Tibial nerve (tissue), 4 donors: ENCODE measurements around the gene DHRS1. TPM values are rescaled to one million over a fixed set of nuclear protein-coding genes. Genes with fewer than 3 reads are reported as not detected.

Experiments
- total RNA-seq, 4 donors: library from RNA; depleted of rRNA; stranded (reverse); fragments of >200 nt; gene quantifications; one replicate each; pipeline ENCODE4 v1.1.0, GENCODE V29; 2016

DHRS1 gene
- total RNA-seq, 4 donors from 2014 or later: 15.7 to 43.5 (median 22.6) TPM

Other genes starting within 250 kb of the DHRS1 start
- gene CARMIL3, start 247.8 kb downstream of the DHRS1 start, total RNA-seq: under 1 TPM in 3 of 4 donors, not detected in 1; 0.42 to 0.60 (median 0.44) TPM
- not detected for gene CPNE6, start 228.2 kb downstream of the DHRS1 start, total RNA-seq
- gene PCK2, start 205.5 kb downstream of the DHRS1 start, total RNA-seq: 10 to 100 TPM; 28.9 to 49.2 (median 34.3) TPM
- 100 to 1,000 TPM in 2 of 4 donors, 10 to 100 TPM in 2; 68.9 to 126 (median 98.9) TPM for gene DCAF11, start 185.0 kb downstream of the DHRS1 start, total RNA-seq
- gene NRL, start 184.8 kb downstream of the DHRS1 start, total RNA-seq: 1 to 10 TPM; 4.8 to 7.0 (median 5.9) TPM
- gene FITM1, start 169.1 kb downstream of the DHRS1 start, total RNA-seq: 1 to 10 TPM in 1 of 4 donors, under 1 TPM in 1, not detected in 2; 0.78 to 1.3 TPM
- 100 to 1,000 TPM in 3 of 4 donors, 10 to 100 TPM in 1; 96.9 to 130 (median 110) TPM for gene PSME1, start 163.6 kb downstream of the DHRS1 start, total RNA-seq
- 10 to 100 TPM in 2 of 4 donors, 1 to 10 TPM in 2; 9.2 to 22.7 (median 14.4) TPM for gene EMC9, start 158.2 kb downstream of the DHRS1 start, total RNA-seq
- 10 to 100 TPM; 33.7 to 64.0 (median 51.9) TPM for gene PSME2, start 153.2 kb downstream of the DHRS1 start, total RNA-seq
- gene RNF31, start 152.3 kb downstream of the DHRS1 start, total RNA-seq: 100 to 1,000 TPM in 1 of 4 donors, 10 to 100 TPM in 3; 33.5 to 112 (median 72.9) TPM
- gene IRF9, start 138.5 kb downstream of the DHRS1 start, total RNA-seq: 100 to 1,000 TPM in 1 of 4 donors, 10 to 100 TPM in 3; 55.7 to 106 (median 65.8) TPM
- 10 to 100 TPM in 3 of 4 donors, 1 to 10 TPM in 1; 6.5 to 25.5 (median 16.3) TPM for gene REC8, start 127.7 kb downstream of the DHRS1 start, total RNA-seq
- 10 to 100 TPM; 19.4 to 88.5 (median 26.9) TPM for gene IPO4, start 111.0 kb downstream of the DHRS1 start, total RNA-seq
- 10 to 100 TPM; 46.8 to 61.3 (median 54.6) TPM for gene TM9SF1, start 104.3 kb downstream of the DHRS1 start, total RNA-seq
- not detected for gene TSSK4, start 94.1 kb downstream of the DHRS1 start, total RNA-seq
- 100 to 1,000 TPM in 1 of 4 donors, 10 to 100 TPM in 3; 43.9 to 118 (median 82.1) TPM for gene CHMP4A, start 86.3 kb downstream of the DHRS1 start, total RNA-seq
- 10 to 100 TPM; 16.5 to 48.3 (median 28.9) TPM for gene MDP1, start 83.7 kb downstream of the DHRS1 start, total RNA-seq
- gene NEDD8, start 67.4 kb downstream of the DHRS1 start, total RNA-seq: 100 to 1,000 TPM in 2 of 4 donors, 10 to 100 TPM in 2; 68.6 to 109 (median 98.3) TPM
- gene GMPR2, start 66.9 kb downstream of the DHRS1 start, total RNA-seq: 10 to 100 TPM; 46.5 to 63.4 (median 57.2) TPM
- gene TINF2, start 57.2 kb downstream of the DHRS1 start, total RNA-seq: 10 to 100 TPM; 53.9 to 66.4 (median 60.8) TPM
- gene TGM1, start 36.6 kb downstream of the DHRS1 start, total RNA-seq: 10 to 100 TPM; 13.5 to 53.5 (median 19.4) TPM
- 10 to 100 TPM; 36.5 to 68.4 (median 42.9) TPM for gene RABGGTA, start 28.2 kb downstream of the DHRS1 start, total RNA-seq
- gene NOP9, start 70 bp upstream of the DHRS1 start, total RNA-seq: 10 to 100 TPM; 17.0 to 24.9 (median 20.4) TPM
- gene CIDEB, start 8.2 kb upstream of the DHRS1 start, total RNA-seq: 10 to 100 TPM in 3 of 4 donors, 1 to 10 TPM in 1; 9.4 to 34.5 (median 14.2) TPM
- 10 to 100 TPM; 15.5 to 31.5 (median 20.2) TPM for gene LTB4R2, start 10.4 kb upstream of the DHRS1 start, total RNA-seq
- gene LTB4R, start 11.7 kb upstream of the DHRS1 start, total RNA-seq: 10 to 100 TPM in 3 of 4 donors, 1 to 10 TPM in 1; 8.4 to 14.4 (median 11.8) TPM
- 10 to 100 TPM; 32.0 to 68.1 (median 53.2) TPM for gene ADCY4, start 35.3 kb upstream of the DHRS1 start, total RNA-seq
- gene RIPK3, start 40.2 kb upstream of the DHRS1 start, total RNA-seq: 1 to 10 TPM; 4.0 to 9.6 (median 9.0) TPM
- gene NFATC4, start 68.4 kb upstream of the DHRS1 start, total RNA-seq: 100 to 1,000 TPM in 2 of 4 donors, 10 to 100 TPM in 2; 58.6 to 132 (median 99.1) TPM
- gene NYNRIN, start 99.2 kb upstream of the DHRS1 start, total RNA-seq: 10 to 100 TPM; 17.4 to 24.7 (median 19.4) TPM
- 1 to 10 TPM; 2.1 to 6.9 (median 5.1) TPM for gene CBLN3, start 129.9 kb upstream of the DHRS1 start, total RNA-seq
- gene KHNYN, start 130.2 kb upstream of the DHRS1 start, total RNA-seq: 100 to 1,000 TPM in 1 of 4 donors, 10 to 100 TPM in 3; 66.8 to 106 (median 84.5) TPM
- gene SDR39U1, start 143.0 kb upstream of the DHRS1 start, total RNA-seq: 10 to 100 TPM; 37.9 to 64.9 (median 60.8) TPM
- gene CMA1, start 208.5 kb upstream of the DHRS1 start, total RNA-seq: not detected